T-helper 1 cell treated with Interleukin-12 subunit alpha and Interleukin-12 subunit beta and Interleukin-4 antibody, amounts not matched to agents 30 μg/mL and 1 μg/mL, for 36 hours (primary cell): Measurements from ENCODE around the gene GGCX.
"Not testable (repeated sequence)": the region's sequence is repeated elsewhere in the genome, so short reads cannot be mapped to it uniquely, and the experiment has no call there.

ENCODE experiments used
- H3K27ac Mint-ChIP-seq: one replicate; pipeline ENCODE4 v1.8.0; 2021; ENCODE audit warnings: mild to moderate bottlenecking, mixed read lengths
- H3K27me3 Mint-ChIP-seq: one replicate; pipeline ENCODE4 v1.8.0; 2021; ENCODE audit warnings: low read depth, mixed read lengths
- H3K36me3 Mint-ChIP-seq: one replicate; pipeline ENCODE4 v1.8.0; 2021; ENCODE audit warnings: low read depth, mixed read lengths
- H3K4me1 Mint-ChIP-seq: one replicate; pipeline ENCODE4 v1.8.0; 2021; ENCODE audit warnings: low read depth, mixed read lengths
- H3K4me3 Mint-ChIP-seq: one replicate; pipeline ENCODE4 v1.8.0; 2021; ENCODE audit warnings: mild to moderate bottlenecking, moderate library complexity, mixed read lengths
- H3K9me3 Mint-ChIP-seq: one replicate; pipeline ENCODE4 v1.8.0; 2021; ENCODE audit warnings: mixed read lengths

GGCX gene

GRCh38 chr2:85544915-85545779 is 16.1 kb downstream of the GGCX start:
- not testable (repeated sequence) for H3K27me3 Mint-ChIP-seq, H3K9me3 Mint-ChIP-seq, H3K27ac Mint-ChIP-seq, H3K4me3 Mint-ChIP-seq
- Mint-ChIP-seq H3K36me3 (peaks cover 59% of the 10 kb centered on the region), H3K4me1 (peaks cover 37% of the 10 kb centered on the region)

- H3K27ac Mint-ChIP-seq, H3K27me3 Mint-ChIP-seq, H3K9me3 Mint-ChIP-seq, H3K4me3 Mint-ChIP-seq: not testable (repeated sequence)
- peaks cover 41% of the 10 kb centered on the region for H3K4me1 Mint-ChIP-seq
- peaks cover 61% of the 10 kb centered on the region for H3K36me3 Mint-ChIP-seq
These were observed 17.0 kb downstream of the GGCX start for GRCh38 chr2:85544254-85544691.

- H3K4me1 Mint-ChIP-seq, result peaks cover 41% of the 10 kb centered on the region
- no peaks in the 10 kb centered on the region for H3K27me3 Mint-ChIP-seq
- H3K4me3 Mint-ChIP-seq, result no peak overlapping the region
- no peaks in the 10 kb centered on the region for H3K9me3 Mint-ChIP-seq
- no peak overlapping the region for H3K27ac Mint-ChIP-seq
- H3K36me3 Mint-ChIP-seq, result peaks cover 58% of the 10 kb centered on the region
These were observed 18.5 kb downstream of the GGCX start for GRCh38 chr2:85542777-85543176.

- Mint-ChIP-seq H3K9me3 (no peaks in the 10 kb centered on the region), H3K27me3 (no peaks in the 10 kb centered on the region), H3K36me3 (peaks cover 57% of the 10 kb centered on the region), H3K4me3 (peak overlapping the region; percentile 92), H3K4me1 (peaks cover 45% of the 10 kb centered on the region), H3K27ac (peak overlapping the region; percentile 34)
These were observed 19.4 kb downstream of the GGCX start for GRCh38 chr2:85541753-85542457.

GRCh38 chr2:85541262-85541661 is 20.0 kb downstream of the GGCX start:
- Mint-ChIP-seq H3K4me3 (peak overlapping the region; percentile 92), H3K4me1 (peaks cover 47% of the 10 kb centered on the region), H3K36me3 (peaks cover 52% of the 10 kb centered on the region)

GRCh38 chr2:85540133-85540648 is 21.1 kb downstream of the GGCX start:
- Mint-ChIP-seq H3K4me3 (peak overlapping the region; percentile 92), H3K27ac (peak overlapping the region; percentile 80), H3K4me1 (peaks cover 48% of the 10 kb centered on the region), H3K27me3 (no peaks in the 10 kb centered on the region), H3K36me3 (peaks cover 47% of the 10 kb centered on the region), H3K9me3 (no peaks in the 10 kb centered on the region)

More at GRCh38 chr2:85541262-85541661, 20.0 kb downstream of the GGCX start:
- H3K27ac Mint-ChIP-seq, result no peak overlapping the region
- H3K27me3 Mint-ChIP-seq, result no peaks in the 10 kb centered on the region
- H3K9me3 Mint-ChIP-seq, result no peaks in the 10 kb centered on the region

GRCh38 chr2:85539361-85540132 is 21.7 kb downstream of the GGCX start:
- Mint-ChIP-seq H3K27me3 (no peaks in the 10 kb centered on the region), H3K4me1 (peaks cover 48% of the 10 kb centered on the region), H3K9me3 (no peaks in the 10 kb centered on the region), H3K27ac (peak overlapping the region; percentile 92), H3K36me3 (peaks cover 44% of the 10 kb centered on the region), H3K4me3 (peak overlapping the region; percentile 92)

- Mint-ChIP-seq H3K9me3 (no peaks in the 10 kb centered on the region), H3K27ac (peak within 1 kb of the TSS; percentile 92), H3K36me3 (peaks cover 37% of the 10 kb centered on the region), H3K27me3 (no peaks in the 10 kb centered on the region), H3K4me1 (peaks cover 44% of the 10 kb centered on the region), H3K4me3 (peak within 1 kb of the TSS; percentile 92)
These were observed 22.6 kb downstream of the GGCX start, which contains the start of gene MAT2A for GRCh38 chr2:85538507-85539360. Gene MAT2A (plus strand): TSS chr2:85539168. CDS start chr2:85539288, 120 bp downstream.

- peaks cover 32% of the 10 kb centered on the region for H3K36me3 Mint-ChIP-seq
- H3K27ac Mint-ChIP-seq, result peak overlapping the region; percentile 92
- H3K27me3 Mint-ChIP-seq, result no peaks in the 10 kb centered on the region
- H3K4me1 Mint-ChIP-seq, result peaks cover 40% of the 10 kb centered on the region
- H3K9me3 Mint-ChIP-seq, result no peaks in the 10 kb centered on the region
- peak overlapping the region; percentile 92 for H3K4me3 Mint-ChIP-seq
These were observed 23.4 kb downstream of the GGCX start for GRCh38 chr2:85537600-85538506.

GRCh38 chr2:85536479-85536878 is 24.8 kb downstream of the GGCX start:
- no peaks in the 10 kb centered on the region for H3K27me3 Mint-ChIP-seq
- peaks cover 28% of the 10 kb centered on the region for H3K4me1 Mint-ChIP-seq
- no peak overlapping the region for H3K27ac Mint-ChIP-seq
- H3K9me3 Mint-ChIP-seq, result no peaks in the 10 kb centered on the region
- H3K36me3 Mint-ChIP-seq, result peaks cover 19% of the 10 kb centered on the region
- H3K4me3 Mint-ChIP-seq, result no peak overlapping the region

- Mint-ChIP-seq H3K27me3 (no peaks in the 10 kb centered on the region), H3K27ac (no peak overlapping the region), H3K4me1 (peaks cover 13% of the 10 kb centered on the region), H3K4me3 (no peak overlapping the region), H3K9me3 (no peaks in the 10 kb centered on the region), H3K36me3 (peaks cover 3% of the 10 kb centered on the region)
These were observed 26.4 kb downstream of the GGCX start for GRCh38 chr2:85534881-85535280.

GRCh38 chr2:85534099-85534498 is 27.2 kb downstream of the GGCX start:
- no peak overlapping the region for H3K4me3 Mint-ChIP-seq
- H3K27me3 Mint-ChIP-seq, result no peaks in the 10 kb centered on the region
- H3K4me1 Mint-ChIP-seq, result peaks cover 12% of the 10 kb centered on the region
- no peak overlapping the region for H3K27ac Mint-ChIP-seq
- H3K9me3 Mint-ChIP-seq, result no peaks in the 10 kb centered on the region
- H3K36me3 Mint-ChIP-seq, result no peaks in the 10 kb centered on the region

GRCh38 chr2:85531589-85531988 is 29.7 kb downstream of the GGCX start:
- peaks cover 4% of the 10 kb centered on the region for H3K4me1 Mint-ChIP-seq
- no peak overlapping the region for H3K27ac Mint-ChIP-seq
- no peak overlapping the region for H3K4me3 Mint-ChIP-seq
- peaks cover 14% of the 10 kb centered on the region for H3K27me3 Mint-ChIP-seq
- no peaks in the 10 kb centered on the region for H3K9me3 Mint-ChIP-seq
- H3K36me3 Mint-ChIP-seq, result no peaks in the 10 kb centered on the region
